ENCODE data around the gene ADNP. TPM values are rescaled to one million over a fixed set of nuclear protein-coding genes. Genes with fewer than 3 reads are reported as not detected.

Gene ADNP
- total and polyA plus RNA-seq, 2 of the 13 experiments (the other 11 are each of a cell fraction or from before 2014, with no cell fraction given) = 21.0 to 21.5 TPM

DNA sequence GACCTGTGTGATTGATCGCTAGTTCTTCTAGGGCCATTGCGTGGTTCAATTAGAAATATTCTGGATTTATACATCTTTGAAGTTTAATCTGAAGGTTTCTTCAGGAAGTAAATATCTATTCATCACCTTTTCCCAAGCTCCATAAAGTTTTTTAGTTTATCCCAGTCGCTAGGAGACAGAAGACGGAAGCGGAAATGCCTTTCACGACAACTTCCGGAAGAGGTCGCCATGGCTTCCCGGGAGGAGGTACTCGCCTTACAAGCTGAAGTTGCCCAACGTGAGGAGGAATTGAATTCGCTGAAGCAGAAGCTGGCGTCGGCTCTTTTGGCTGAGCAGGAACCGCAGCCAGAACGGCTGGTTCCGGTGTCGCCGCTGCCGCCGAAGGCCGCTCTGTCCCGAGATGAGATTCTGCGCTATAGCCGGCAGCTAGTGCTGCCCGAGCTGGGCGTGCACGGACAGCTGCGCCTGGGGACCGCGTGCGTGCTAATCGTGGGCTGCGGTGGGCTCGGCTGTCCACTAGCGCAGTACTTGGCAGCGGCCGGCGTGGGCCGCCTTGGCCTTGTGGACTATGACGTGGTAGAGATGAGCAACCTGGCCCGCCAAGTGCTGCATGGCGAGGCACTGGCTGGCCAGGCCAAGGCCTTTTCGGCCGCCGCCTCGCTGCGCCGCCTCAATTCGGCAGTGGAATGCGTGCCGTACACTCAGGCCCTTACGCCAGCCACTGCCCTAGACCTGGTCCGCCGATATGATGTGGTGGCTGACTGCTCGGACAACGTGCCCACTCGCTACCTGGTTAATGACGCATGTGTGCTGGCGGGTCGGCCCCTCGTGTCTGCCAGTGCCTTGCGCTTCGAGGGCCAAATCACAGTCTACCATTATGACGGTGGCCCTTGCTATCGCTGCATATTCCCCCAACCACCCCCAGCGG lies 27.6 kb upstream of the ADNP start, which contains the start of gene MOCS3 (continued):
- TF ChIP-seq, protein P1, sequence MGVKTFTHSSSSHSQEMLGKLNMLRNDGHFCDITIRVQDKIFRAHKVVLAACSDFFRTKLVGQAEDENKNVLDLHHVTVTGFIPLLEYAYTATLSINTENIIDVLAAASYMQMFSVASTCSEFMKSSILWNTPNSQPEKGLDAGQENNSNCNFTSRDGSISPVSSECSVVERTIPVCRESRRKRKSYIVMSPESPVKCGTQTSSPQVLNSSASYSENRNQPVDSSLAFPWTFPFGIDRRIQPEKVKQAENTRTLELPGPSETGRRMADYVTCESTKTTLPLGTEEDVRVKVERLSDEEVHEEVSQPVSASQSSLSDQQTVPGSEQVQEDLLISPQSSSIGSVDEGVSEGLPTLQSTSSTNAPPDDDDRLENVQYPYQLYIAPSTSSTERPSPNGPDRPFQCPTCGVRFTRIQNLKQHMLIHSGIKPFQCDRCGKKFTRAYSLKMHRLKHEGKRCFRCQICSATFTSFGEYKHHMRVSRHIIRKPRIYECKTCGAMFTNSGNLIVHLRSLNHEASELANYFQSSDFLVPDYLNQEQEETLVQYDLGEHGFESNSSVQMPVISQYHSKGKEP (CRISPR knock-in tag; IDR thresholded peaks at IDR 0.05) = peak; percentile 68; the same call in 1 of the 2 replicates
- TF ChIP-seq ETV6 (CRISPR knock-in tag; conservative IDR thresholded peaks at IDR 0.05) (0 out of 2 replicates have a peak, but pooled peaks have one; percentile 5), PRPF4 (IDR thresholded peaks at IDR 0.05; ENCODE audit: low read depth, low read length, poor library complexity, severe bottlenecking) (no peak), NFYB (CRISPR knock-in tag; IDR thresholded peaks at IDR 0.05) (peak; percentile 4; the same call in 1 of the 2 replicates), MIER3 (CRISPR knock-in tag; IDR thresholded peaks at IDR 0.05; ENCODE audit: borderline replicate concordance) (no peak; the same call in 1 of the 2 replicates), ZNF468 (CRISPR knock-in tag; IDR thresholded peaks at IDR 0.05) (0 out of 2 replicates have a peak, but pooled peaks have one; percentile 28), MIER2 (CRISPR knock-in tag; IDR thresholded peaks at IDR 0.05) (no peak), ZNF737 (CRISPR knock-in tag; IDR thresholded peaks at IDR 0.05; ENCODE audit: borderline replicate concordance) (no peak), SNAPC2 (CRISPR knock-in tag; IDR thresholded peaks at IDR 0.05) (no peak), THAP11 (CRISPR knock-in tag; IDR thresholded peaks at IDR 0.05) (peak; percentile 92), ZNF652 (CRISPR knock-in tag; IDR thresholded peaks at IDR 0.05; ENCODE audit: borderline replicate concordance, low read depth) (no peak; the same call in 1 of the 2 replicates), ZNF333 (CRISPR knock-in tag; IDR thresholded peaks at IDR 0.05; ENCODE audit: borderline replicate concordance) (peak; percentile 99), CREM (IDR thresholded peaks at IDR 0.05) (peak; percentile 94), CREM (CRISPR knock-in tag; IDR thresholded peaks at IDR 0.05) (no peak), ZNF383 (CRISPR knock-in tag; IDR thresholded peaks at IDR 0.05; ENCODE audit: borderline replicate concordance) (peak; percentile 89; the same call in 1 of the 2 replicates), ZNF3 (CRISPR knock-in tag; IDR thresholded peaks at IDR 0.05) (no peak), GABPA (IDR thresholded peaks at IDR 0.05; ENCODE audit: low read depth, low read length) (peak; percentile 72), GABPA (CRISPR knock-in tag; IDR thresholded peaks at IDR 0.05; ENCODE audit: low read depth) (peak; percentile 98), EEA1 (CRISPR knock-in tag; IDR thresholded peaks at IDR 0.05; ENCODE audit: borderline replicate concordance) (peak; percentile 78), ZNF510 (CRISPR knock-in tag; IDR thresholded peaks at IDR 0.05; ENCODE audit: low read depth) (peak; percentile 77; the same call in 1 of the 2 replicates), ZNF564 (CRISPR knock-in tag; IDR thresholded peaks at IDR 0.05) (no peak), NFKBIZ (CRISPR knock-in tag; IDR thresholded peaks at IDR 0.05) (0 out of 2 replicates have a peak, but pooled peaks have one; percentile 21)
- TF ChIP-seq, protein P2, sequence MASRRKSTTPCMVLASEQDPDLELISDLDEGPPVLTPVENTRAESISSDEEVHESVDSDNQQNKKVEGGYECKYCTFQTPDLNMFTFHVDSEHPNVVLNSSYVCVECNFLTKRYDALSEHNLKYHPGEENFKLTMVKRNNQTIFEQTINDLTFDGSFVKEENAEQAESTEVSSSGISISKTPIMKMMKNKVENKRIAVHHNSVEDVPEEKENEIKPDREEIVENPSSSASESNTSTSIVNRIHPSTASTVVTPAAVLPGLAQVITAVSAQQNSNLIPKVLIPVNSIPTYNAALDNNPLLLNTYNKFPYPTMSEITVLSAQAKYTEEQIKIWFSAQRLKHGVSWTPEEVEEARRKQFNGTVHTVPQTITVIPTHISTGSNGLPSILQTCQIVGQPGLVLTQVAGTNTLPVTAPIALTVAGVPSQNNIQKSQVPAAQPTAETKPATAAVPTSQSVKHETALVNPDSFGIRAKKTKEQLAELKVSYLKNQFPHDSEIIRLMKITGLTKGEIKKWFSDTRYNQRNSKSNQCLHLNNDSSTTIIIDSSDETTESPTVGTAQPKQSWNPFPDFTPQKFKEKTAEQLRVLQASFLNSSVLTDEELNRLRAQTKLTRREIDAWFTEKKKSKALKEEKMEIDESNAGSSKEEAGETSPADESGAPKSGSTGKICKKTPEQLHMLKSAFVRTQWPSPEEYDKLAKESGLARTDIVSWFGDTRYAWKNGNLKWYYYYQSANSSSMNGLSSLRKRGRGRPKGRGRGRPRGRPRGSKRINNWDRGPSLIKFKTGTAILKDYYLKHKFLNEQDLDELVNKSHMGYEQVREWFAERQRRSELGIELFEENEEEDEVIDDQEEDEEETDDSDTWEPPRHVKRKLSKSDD (CRISPR knock-in tag; IDR thresholded peaks at IDR 0.05; ENCODE audit: low read depth) = no peak
- TF ChIP-seq, protein P3, sequence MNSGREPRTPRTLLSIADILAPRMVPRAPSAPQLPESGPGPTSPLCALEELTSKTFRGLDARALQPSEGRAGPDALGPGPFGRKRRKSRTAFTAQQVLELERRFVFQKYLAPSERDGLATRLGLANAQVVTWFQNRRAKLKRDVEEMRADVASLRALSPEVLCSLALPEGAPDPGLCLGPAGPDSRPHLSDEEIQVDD (CRISPR knock-in tag; IDR thresholded peaks at IDR 0.05; ENCODE audit: borderline replicate concordance) = peak; percentile 37; the same call in 1 of the 2 replicates
- TF ChIP-seq, protein P4, sequence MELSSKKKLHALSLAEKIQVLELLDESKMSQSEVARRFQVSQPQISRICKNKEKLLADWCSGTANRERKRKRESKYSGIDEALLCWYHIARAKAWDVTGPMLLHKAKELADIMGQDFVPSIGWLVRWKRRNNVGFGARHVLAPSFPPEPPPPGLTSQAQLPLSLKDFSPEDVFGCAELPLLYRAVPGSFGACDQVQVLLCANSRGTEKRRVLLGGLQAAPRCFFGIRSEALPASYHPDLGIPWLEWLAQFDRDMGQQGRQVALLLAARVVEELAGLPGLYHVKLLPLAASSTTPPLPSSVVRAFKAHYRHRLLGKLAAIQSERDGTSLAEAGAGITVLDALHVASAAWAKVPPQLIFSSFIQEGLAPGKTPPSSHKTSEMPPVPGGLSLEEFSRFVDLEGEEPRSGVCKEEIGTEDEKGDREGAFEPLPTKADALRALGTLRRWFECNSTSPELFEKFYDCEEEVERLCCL (CRISPR knock-in tag; IDR thresholded peaks at IDR 0.05; ENCODE audit: borderline replicate concordance) = peak; percentile 27

Measured in HepG2 (cell line).